SK-N-SH (cell line): ENCODE measurements around the gene CHFR. TPM values are rescaled to one million over a fixed set of nuclear protein-coding genes. Genes with fewer than 3 reads are reported as not detected.
A peak's percentile ranks its signal among the peaks of the same experiment; 100 is the strongest.
"Not testable (repeated sequence)": the region's sequence is repeated elsewhere in the genome, so short reads cannot be mapped to it uniquely, and the experiment has no call there.

Experiments
- CTCF ChIA-PET: fragments of 300-600, 350-600 bp; formaldehyde crosslinking; extraction: SDS; loops from one replicate; lab custom pipeline; 2021; lab: Yijun Ruan, JAX
- POLR2A ChIA-PET: fragments of 350-600 bp; sonication (Branson Sonifier 250); formaldehyde crosslinking; extraction: SDS; loops from one replicate; lab custom pipeline; 2020; ENCODE audit warnings: antibody characterized with exemption, inconsistent platforms; lab: Yijun Ruan, JAX
- DNase-seq: peaks from one replicate; pipeline ENCODE4 v3.0.0; 2012
- H2AFZ ChIP-seq: fragments of 200-600 bp; sonication (generic); 2 replicates; pipeline ENCODE4 v1.8.1; 2016; ENCODE audit warnings: antibody characterized with exemption, mild to moderate bottlenecking, low read depth
- H3F3A ChIP-seq: fragments of 200-600 bp; sonication (generic); replicated peaks from 2 replicates; pipeline ENCODE3; 2016; ENCODE audit warnings: antibody characterized with exemption, mild to moderate bottlenecking; ENCODE audit not compliant: insufficient read depth
- H3K27ac ChIP-seq, 2 experiments: fragments of 200-500 bp in 1 of 2; fragments of 200-600 bp in 1 of 2; sonication (Bioruptor generic) in 1 of 2; sonication (generic), shearing (Covaris generic) in 1 of 2; 2 replicates each; pipeline versions ENCODE4 v1.5.1 to v1.6.1; 2014 to 2016; ENCODE audit warnings: low read depth in 2 of 2, inconsistent platforms in 1 of 2, low read length in 1 of 2, mild to moderate bottlenecking in 1 of 2, mixed read lengths in 1 of 2
- H3K27me3 ChIP-seq: fragments of 200-600 bp; sonication (generic), shearing (Covaris generic); 2 replicates; pipeline ENCODE4 v1.6.1; 2016; ENCODE audit warnings: mixed run types; ENCODE audit not compliant: insufficient read depth
- H3K36me3 ChIP-seq, 2 experiments: fragments of 200-500 bp in 1 of 2; fragments of 200-600 bp in 1 of 2; sonication (Bioruptor generic) in 1 of 2; sonication (generic) in 1 of 2; replicated peaks in 1 of 2; 2 replicates each; pipeline versions ENCODE3 to v1.5.1; 2014 to 2016; ENCODE audit warnings: low read length in 1 of 2, mild to moderate bottlenecking in 1 of 2; ENCODE audit not compliant: insufficient read depth in 2 of 2, control insufficient read depth in 1 of 2
- H3K4me1 ChIP-seq, 2 experiments: fragments of 200-500 bp in 1 of 2; fragments of 200-600 bp in 1 of 2; sonication (Bioruptor generic) in 1 of 2; sonication (generic), shearing (Covaris generic) in 1 of 2; 2 replicates each; pipeline versions ENCODE4 v1.5.1 to v1.6.1; 2014 to 2016; ENCODE audit warnings: low read depth in 1 of 2, low read length in 1 of 2, mixed run types in 1 of 2; ENCODE audit not compliant: insufficient read depth in 2 of 2, control insufficient read depth in 1 of 2
- H3K4me2 ChIP-seq: fragments of 200-600 bp; sonication (generic), shearing (Covaris generic); 2 replicates; pipeline ENCODE4 v1.6.1; 2017; ENCODE audit warnings: mixed run types
- H3K4me3 ChIP-seq, 2 experiments: fragments of 200-500 bp in 1 of 2; fragments of 200-600 bp in 1 of 2; sonication (Bioruptor generic) in 1 of 2; sonication (generic), shearing (Covaris generic) in 1 of 2; 2 replicates each; pipeline versions ENCODE4 v1.5.1 to v1.8.1; 2014 to 2016; ENCODE audit warnings: low read depth in 2 of 2, inconsistent platforms in 1 of 2, low read length in 1 of 2, mild to moderate bottlenecking in 1 of 2, mixed read lengths in 1 of 2, moderate library complexity in 1 of 2
- H3K79me2 ChIP-seq: fragments of 200-600 bp; sonication (generic); 2 replicates; pipeline ENCODE4 v1.8.1; 2017; ENCODE audit warnings: mild to moderate bottlenecking; ENCODE audit not compliant: insufficient read depth
- H3K9ac ChIP-seq: fragments of 200-600 bp; sonication (generic); 2 replicates; pipeline ENCODE4 v1.6.1; 2017; ENCODE audit warnings: mixed run types
- H3K9me2 ChIP-seq: fragments of 200-600 bp; sonication (generic); 2 replicates; pipeline ENCODE4 v1.6.1; 2017; ENCODE audit warnings: mixed run types
- H3K9me3 ChIP-seq: fragments of 200-600 bp; sonication (generic); 2 replicates; pipeline ENCODE4 v1.6.1; 2017; ENCODE audit warnings: mixed run types, mild to moderate bottlenecking, moderate library complexity
- H4K20me1 ChIP-seq: fragments of 200-600 bp; sonication (generic); 2 replicates; pipeline ENCODE4 v1.6.1; 2017; ENCODE audit warnings: mild to moderate bottlenecking, mixed run types; ENCODE audit not compliant: insufficient read depth
- CHD2 ChIP-seq: fragments of 150-350 bp; IDR thresholded peaks from 2 replicates; pipeline ENCODE4 v1.6.1; 2018; ENCODE audit warnings: low read length; ENCODE audit not compliant: partially characterized antibody
- FOXJ3 ChIP-seq: sonication (generic); formaldehyde crosslinking; IDR thresholded peaks from 2 replicates; pipeline ENCODE4 v1.5.1; 2020; ENCODE audit warnings: mild to moderate bottlenecking, missing genetic modification reagents
- FOXM1 ChIP-seq: IDR thresholded peaks from 2 replicates; pipeline ENCODE4 v1.4.0; 2012; ENCODE audit warnings: low read depth, mild to moderate bottlenecking
- GATA2 ChIP-seq: sonication (generic); formaldehyde crosslinking; IDR thresholded peaks from 2 replicates; pipeline ENCODE4 v1.5.0; 2020; ENCODE audit warnings: mild to moderate bottlenecking, missing genetic modification reagents
- IRF3 ChIP-seq: fragments of 150-350 bp; IDR thresholded peaks from 2 replicates; pipeline ENCODE4 v1.6.1; 2016; ENCODE audit warnings: mild to moderate bottlenecking, low read depth, low read length
- MAX ChIP-seq: IDR thresholded peaks from 2 replicates; pipeline ENCODE4 v1.4.0; 2012; ENCODE audit warnings: low read depth
- MXI1 ChIP-seq: IDR thresholded peaks from 2 replicates; pipeline ENCODE4 v1.6.1; 2012; ENCODE audit warnings: mild to moderate bottlenecking, low read depth, low read length, improper control_type of control experiment
- NFIC ChIP-seq: IDR thresholded peaks from 2 replicates; pipeline ENCODE4 v1.4.0; 2012; ENCODE audit warnings: borderline replicate concordance
- NRF1 ChIP-seq: IDR thresholded peaks from 2 replicates; pipeline ENCODE4 v1.6.1; 2012; ENCODE audit warnings: low read depth, mild to moderate bottlenecking, low read length
- PBX3 ChIP-seq: IDR thresholded peaks from 2 replicates; pipeline ENCODE4; 2012
- RCOR1 ChIP-seq: fragments of 150-350 bp; IDR thresholded peaks from 2 replicates; pipeline ENCODE4 v1.6.1; 2017; ENCODE audit warnings: antibody characterized with exemption, low read length
- REST ChIP-seq: IDR thresholded peaks from 2 replicates; pipeline ENCODE4 v1.6.1; 2012; ENCODE audit warnings: mild to moderate bottlenecking, low read depth, low read length, moderate library complexity
- RFX5 ChIP-seq: IDR thresholded peaks from 2 replicates; pipeline ENCODE4 v1.6.1; 2012; ENCODE audit warnings: mild to moderate bottlenecking, improper control_type of control experiment, low read length
- TCF12 ChIP-seq: IDR thresholded peaks from 2 replicates; pipeline ENCODE4 v1.4.0; 2012
- TEAD4 ChIP-seq: IDR thresholded peaks from 2 replicates; pipeline ENCODE4 v1.4.0; 2012; ENCODE audit warnings: mild to moderate bottlenecking, borderline replicate concordance; ENCODE audit not compliant: insufficient read depth
- ZBTB33 ChIP-seq: IDR thresholded peaks from 2 replicates; pipeline ENCODE4 v1.4.0; 2012; ENCODE audit warnings: low read depth, borderline replicate concordance
- WGBS: methylation state at CpG from one replicate; pipeline ENCODE4 v1.1.6; 2017; ENCODE audit warnings: low lambda C conversion rate; 5-methylcytosine and 5-hydroxymethylcytosine counted together
- polyA plus RNA-seq, 3 experiments: library from polyadenylated mRNA; depleted of rRNA; stranded (reverse); fragments of >200 nt; gene quantifications; 2 replicates each; pipeline ENCODE4 v1.2.3, GENCODE V29; 2012

The CHFR gene
- polyA plus RNA-seq, 1 of the 3 experiments (the other 2 are of a cell fraction), result 31.6 TPM

- H3K4me2 ChIP-seq, result peak overlapping the region; percentile 86
- H3K4me3 ChIP-seq, result peak overlapping the region; percentile 59 to 68
- H3K9me2 ChIP-seq, result no peaks in the 10 kb centered on the region
- H3K27ac ChIP-seq, result peak overlapping the region; percentile 39 to 53; a peak in 3 of 4 replicates
- H4K20me1 ChIP-seq, result no peaks in the 10 kb centered on the region
- DNase-seq, result peak; percentile 96
- H3K79me2 ChIP-seq, result no peaks in the 10 kb centered on the region
- no peaks in the 10 kb centered on the region for H3K27me3 ChIP-seq
- POLR2A ChIA-PET, result no interaction called here
- H3K36me3 ChIP-seq, result no peaks in the 10 kb centered on the region
- no peaks in the 10 kb centered on the region for H3F3A ChIP-seq
- peaks cover 0 to 3% of the 10 kb centered on the region in 2 experiments; a peak in 1 of 4 replicates for H3K4me1 ChIP-seq
- peak overlapping the region; percentile 74 for H3K9ac ChIP-seq
- TF ChIP-seq REST, result no peak
- TF ChIP-seq MXI1, result peak; percentile 96
- TF ChIP-seq GATA2 (CRISPR knock-in tag), result no peak
- no peak for TF ChIP-seq FOXM1
- TF ChIP-seq TCF12, result no peak
- TF ChIP-seq ZBTB33, result peak; percentile 89
- peak; percentile 97 for TF ChIP-seq PBX3
- peak; percentile 69 for TF ChIP-seq NRF1
- no peak for TF ChIP-seq FOXJ3 (CRISPR knock-in tag)
- TF ChIP-seq RFX5, result peak; percentile 67; the same call in 1 of the 2 replicates
- peak; percentile 88 for TF ChIP-seq MAX
- peak; percentile 83 for TF ChIP-seq CHD2
- TF ChIP-seq TEAD4, result no peak
- no peak for TF ChIP-seq RCOR1
- TF ChIP-seq IRF3, result peak; percentile 56
- TF ChIP-seq NFIC, result no peak
- TF ChIP-seq, all 33 proteins: peak for 8
- H3K9me3 ChIP-seq, result no peaks in the 10 kb centered on the region; the same call in 1 of the 2 replicates
- CTCF ChIA-PET, result interaction anchor here (0.6 kb wide), 1 partner anchor 16 kb away, joined by 3 read pairs; no protein-coding TSS in a partner anchor
- WGBS, result 17% methylated on average over 52 of the region's 85 CpGs
- peak overlapping the region; percentile 83 for H2AFZ ChIP-seq
These were observed 21.0 kb upstream of the CHFR start for GRCh38 chr12:132908145-132909029.

GRCh38 chr12:132907789-132908144, 20.4 kb upstream of the CHFR start:
- H3K4me1 ChIP-seq, H3F3A ChIP-seq, H3K9me3 ChIP-seq, CTCF ChIA-PET, H4K20me1 ChIP-seq, H3K79me2 ChIP-seq, DNase-seq, H3K36me3 ChIP-seq, H3K9me2 ChIP-seq, POLR2A ChIA-PET, H3K27me3 ChIP-seq: not testable (repeated sequence)
- Histone ChIP-seq H3K4me3 (peak overlapping the region; percentile 59 to 68), H2AFZ (peak overlapping the region; percentile 76; the same call in 1 of the 2 replicates), H3K4me2 (peak overlapping the region; percentile 86), H3K9ac (peak overlapping the region; percentile 46; the same call in 1 of the 2 replicates), H3K27ac (peak overlapping the region in 1 of 2 experiments; percentile 53; a peak in 2 of 4 replicates)
- WGBS, result 8% methylated on average over 22 of the region's 23 CpGs
